Skeletal muscle satellite cell (primary cell): ENCODE results near the gene TDRD7.
"Not testable (repeated sequence)": the region's sequence is repeated elsewhere in the genome, so short reads cannot be mapped to it uniquely, and the experiment has no call there.

Experiments
- H3K27me3 ChIP-seq: 2 replicates; pipeline ENCODE4 v1.7.0; 2013; ENCODE audit warnings: low read length; ENCODE audit not compliant: control insufficient read depth, insufficient read depth
- H3K36me3 ChIP-seq: 2 replicates; pipeline ENCODE4 v1.7.0; 2013; ENCODE audit warnings: mild to moderate bottlenecking, control low read depth, low read length; ENCODE audit not compliant: insufficient read depth
- H3K4me1 ChIP-seq: 2 replicates; pipeline ENCODE4 v1.7.0; 2013; ENCODE audit warnings: low read length; ENCODE audit not compliant: control insufficient read depth, insufficient read depth
- H3K4me2 ChIP-seq: 2 replicates; pipeline ENCODE4 v1.7.0; 2013; ENCODE audit warnings: mild to moderate bottlenecking, low read length
- H3K4me3 ChIP-seq: 2 replicates; pipeline ENCODE4 v1.7.0; 2013; ENCODE audit warnings: low read length
- H3K9ac ChIP-seq: 2 replicates; pipeline ENCODE4 v1.7.0; 2013; ENCODE audit warnings: mild to moderate bottlenecking, low read depth, low read length, moderate library complexity
- H3K9me3 ChIP-seq: replicated peaks from 2 replicates; pipeline ENCODE4 v1.7.0; 2013; ENCODE audit warnings: mild to moderate bottlenecking, control low read depth, low read length

Gene TDRD7

GRCh38 chr9:97431549-97432143, 19.8 kb downstream of the TDRD7 start:
- peaks cover 13% of the 10 kb centered on the region for H3K36me3 ChIP-seq
- H3K9me3 ChIP-seq = no peaks in the 10 kb centered on the region
- H3K4me2 ChIP-seq = no peak overlapping the region
- H3K9ac ChIP-seq = no peak overlapping the region
- no peaks in the 10 kb centered on the region for H3K27me3 ChIP-seq
- no peak overlapping the region for H3K4me3 ChIP-seq
- no peaks in the 10 kb centered on the region for H3K4me1 ChIP-seq

- no peak overlapping the region for H3K9ac ChIP-seq
- H3K4me2 ChIP-seq = no peak overlapping the region
Measured at GRCh38 chr9:97437051-97437600, 25.2 kb downstream of the TDRD7 start.

GRCh38 chr9:97438257-97438656, 26.4 kb downstream of the TDRD7 start:
- Histone ChIP-seq H3K27me3 (no peaks in the 10 kb centered on the region), H3K36me3 (peaks cover 3% of the 10 kb centered on the region)

More at GRCh38 chr9:97437051-97437600, 25.2 kb downstream of the TDRD7 start:
- H3K4me1 ChIP-seq = no peaks in the 10 kb centered on the region
- H3K4me3 ChIP-seq = no peak overlapping the region
- no peaks in the 10 kb centered on the region for H3K9me3 ChIP-seq
- no peaks in the 10 kb centered on the region for H3K27me3 ChIP-seq
- H3K36me3 ChIP-seq = peaks cover 3% of the 10 kb centered on the region

GRCh38 chr9:97438666-97439065, 26.8 kb downstream of the TDRD7 start:
- peaks cover 3% of the 10 kb centered on the region for H3K36me3 ChIP-seq
- H3K4me1 ChIP-seq = no peaks in the 10 kb centered on the region
- no peak overlapping the region for H3K4me3 ChIP-seq
- no peak overlapping the region for H3K4me2 ChIP-seq
- H3K27me3 ChIP-seq = no peaks in the 10 kb centered on the region
- no peaks in the 10 kb centered on the region for H3K9me3 ChIP-seq
- no peak overlapping the region for H3K9ac ChIP-seq

More at GRCh38 chr9:97438257-97438656, 26.4 kb downstream of the TDRD7 start:
- no peaks in the 10 kb centered on the region for H3K9me3 ChIP-seq
- no peak overlapping the region for H3K9ac ChIP-seq
- H3K4me3 ChIP-seq = no peak overlapping the region
- H3K4me2 ChIP-seq = no peak overlapping the region
- no peaks in the 10 kb centered on the region for H3K4me1 ChIP-seq

- no peak overlapping the region for H3K9ac ChIP-seq
- no peaks in the 10 kb centered on the region for H3K9me3 ChIP-seq
- no peaks in the 10 kb centered on the region for H3K27me3 ChIP-seq
- no peak overlapping the region for H3K4me2 ChIP-seq
- H3K4me1 ChIP-seq = no peaks in the 10 kb centered on the region
- peaks cover 3% of the 10 kb centered on the region for H3K36me3 ChIP-seq
- no peak overlapping the region for H3K4me3 ChIP-seq
Measured at GRCh38 chr9:97440160-97440559, 28.3 kb downstream of the TDRD7 start.

GRCh38 chr9:97441729-97442128, 29.8 kb downstream of the TDRD7 start:
- Histone ChIP-seq H3K27me3 (no peaks in the 10 kb centered on the region), H3K9ac (no peak overlapping the region), H3K4me3 (no peak overlapping the region), H3K36me3 (peaks cover 3% of the 10 kb centered on the region), H3K9me3 (no peaks in the 10 kb centered on the region), H3K4me2 (no peak overlapping the region), H3K4me1 (no peaks in the 10 kb centered on the region)

- H3K36me3 ChIP-seq = peaks cover 3% of the 10 kb centered on the region
- no peak overlapping the region for H3K4me2 ChIP-seq
- no peak overlapping the region for H3K4me3 ChIP-seq
- no peaks in the 10 kb centered on the region for H3K4me1 ChIP-seq
- no peaks in the 10 kb centered on the region for H3K27me3 ChIP-seq
- no peaks in the 10 kb centered on the region for H3K9me3 ChIP-seq
- H3K9ac ChIP-seq = no peak overlapping the region
Measured at GRCh38 chr9:97445119-97445701, 33.3 kb downstream of the TDRD7 start.

GRCh38 chr9:97447001-97447400, 35.1 kb downstream of the TDRD7 start:
- Histone ChIP-seq H3K4me1 (no peaks in the 10 kb centered on the region), H3K4me2 (no peak overlapping the region), H3K36me3 (peaks cover 3% of the 10 kb centered on the region), H3K9me3 (no peaks in the 10 kb centered on the region), H3K4me3 (no peak overlapping the region), H3K27me3 (no peaks in the 10 kb centered on the region), H3K9ac (no peak overlapping the region)

GRCh38 chr9:97453573-97453972, 41.7 kb downstream of the TDRD7 start:
- not testable (repeated sequence) for H3K9ac ChIP-seq, H3K27me3 ChIP-seq, H3K9me3 ChIP-seq, H3K36me3 ChIP-seq, H3K4me2 ChIP-seq, H3K4me3 ChIP-seq, H3K4me1 ChIP-seq

GRCh38 chr9:97456841-97457240, 44.9 kb downstream of the TDRD7 start:
- not testable (repeated sequence) for H3K9ac ChIP-seq, H3K4me2 ChIP-seq, H3K4me1 ChIP-seq, H3K27me3 ChIP-seq, H3K9me3 ChIP-seq, H3K4me3 ChIP-seq, H3K36me3 ChIP-seq

- Histone ChIP-seq H3K4me2 (no peak overlapping the region), H3K4me3 (no peak overlapping the region), H3K9me3 (no peaks in the 10 kb centered on the region), H3K4me1 (no peaks in the 10 kb centered on the region), H3K9ac (no peak overlapping the region), H3K27me3 (no peaks in the 10 kb centered on the region), H3K36me3 (no peaks in the 10 kb centered on the region)
Measured at GRCh38 chr9:97459326-97459725, 47.4 kb downstream of the TDRD7 start.

GRCh38 chr9:97462159-97462558, 50.3 kb downstream of the TDRD7 start:
- Histone ChIP-seq H3K27me3 (no peaks in the 10 kb centered on the region), H3K9ac (no peak overlapping the region), H3K9me3 (no peaks in the 10 kb centered on the region), H3K36me3 (no peaks in the 10 kb centered on the region), H3K4me1 (no peaks in the 10 kb centered on the region), H3K4me3 (no peak overlapping the region), H3K4me2 (no peak overlapping the region)
